C4-2B (cell line): ENCODE measurements around the gene WDR82.
"Not testable (repeated sequence)": the region's sequence is repeated elsewhere in the genome, so short reads cannot be mapped to it uniquely, and the experiment has no call there.

ENCODE experiments used
- H3K27ac ChIP-seq: fragments of 450-650 bp; 2 replicates; pipeline ENCODE4 v1.5.1; 2017
- ZFX ChIP-seq: fragments of 450-650 bp; IDR thresholded peaks from 2 replicates; pipeline ENCODE4 v1.6.1; 2017
- TF ChIP-seq, protein P1 (sequence below): fragments of 450-650 bp; conservative IDR thresholded peaks from 2 replicates; pipeline ENCODE4 v1.5.1; 2017; ENCODE audit warnings: mild to moderate bottlenecking

WDR82 gene

DNA sequence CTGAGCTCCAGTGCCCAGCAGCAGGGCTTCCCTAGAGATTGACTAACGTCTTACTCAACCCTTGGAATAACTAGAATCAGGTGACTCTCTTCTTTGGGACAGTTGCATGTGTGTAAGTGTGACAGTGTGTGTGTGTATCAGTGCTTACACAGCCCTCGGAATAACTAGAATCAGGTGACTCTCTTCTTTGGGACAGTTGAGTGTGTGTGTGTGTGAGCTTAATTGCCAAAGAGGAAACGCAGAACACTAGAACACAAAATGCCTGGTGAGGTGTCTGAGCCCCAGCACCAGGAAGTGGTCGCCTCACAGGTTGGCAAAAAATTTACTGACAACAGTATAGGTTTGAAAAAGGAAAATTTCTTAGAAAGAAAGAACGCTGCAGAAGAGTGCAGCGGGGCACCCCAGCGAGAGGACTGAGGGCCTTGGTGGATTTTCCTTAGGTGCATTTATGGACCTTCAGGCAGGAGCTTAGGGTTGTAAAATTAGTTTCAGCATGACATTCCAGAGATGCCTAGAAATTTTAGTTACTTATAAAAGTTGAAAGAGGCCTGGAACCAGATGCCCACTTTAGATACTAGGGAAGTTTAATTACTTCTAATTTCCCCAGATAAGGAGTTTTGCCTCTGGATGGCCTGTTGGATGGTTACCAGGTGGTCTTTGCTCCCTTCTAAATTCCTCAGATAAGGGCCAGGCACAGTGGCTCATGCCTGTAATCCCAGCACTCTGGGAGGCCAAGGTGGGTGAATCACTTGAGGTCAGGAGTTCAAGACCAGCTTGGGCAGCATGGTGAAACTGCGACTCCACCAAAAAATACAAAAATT is 3.7 kb upstream of the WDR82 start:
- TF ChIP-seq ZFX = no peak
- TF ChIP-seq, protein P1, sequence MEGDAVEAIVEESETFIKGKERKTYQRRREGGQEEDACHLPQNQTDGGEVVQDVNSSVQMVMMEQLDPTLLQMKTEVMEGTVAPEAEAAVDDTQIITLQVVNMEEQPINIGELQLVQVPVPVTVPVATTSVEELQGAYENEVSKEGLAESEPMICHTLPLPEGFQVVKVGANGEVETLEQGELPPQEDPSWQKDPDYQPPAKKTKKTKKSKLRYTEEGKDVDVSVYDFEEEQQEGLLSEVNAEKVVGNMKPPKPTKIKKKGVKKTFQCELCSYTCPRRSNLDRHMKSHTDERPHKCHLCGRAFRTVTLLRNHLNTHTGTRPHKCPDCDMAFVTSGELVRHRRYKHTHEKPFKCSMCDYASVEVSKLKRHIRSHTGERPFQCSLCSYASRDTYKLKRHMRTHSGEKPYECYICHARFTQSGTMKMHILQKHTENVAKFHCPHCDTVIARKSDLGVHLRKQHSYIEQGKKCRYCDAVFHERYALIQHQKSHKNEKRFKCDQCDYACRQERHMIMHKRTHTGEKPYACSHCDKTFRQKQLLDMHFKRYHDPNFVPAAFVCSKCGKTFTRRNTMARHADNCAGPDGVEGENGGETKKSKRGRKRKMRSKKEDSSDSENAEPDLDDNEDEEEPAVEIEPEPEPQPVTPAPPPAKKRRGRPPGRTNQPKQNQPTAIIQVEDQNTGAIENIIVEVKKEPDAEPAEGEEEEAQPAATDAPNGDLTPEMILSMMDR = no peak
- H3K27ac ChIP-seq = no peak overlapping the region

GRCh38 chr3:52280050-52280461 is 1.6 kb upstream of the WDR82 start:
- no peak overlapping the region for H3K27ac ChIP-seq
- no peak for TF ChIP-seq ZFX
- TF ChIP-seq, protein P1 = no peak

GRCh38 chr3:52279596-52279995 is 1.1 kb upstream of the WDR82 start:
- no peak for TF ChIP-seq ZFX
- TF ChIP-seq, protein P1 = no peak
- peak overlapping the region; percentile 83 for H3K27ac ChIP-seq

DNA sequence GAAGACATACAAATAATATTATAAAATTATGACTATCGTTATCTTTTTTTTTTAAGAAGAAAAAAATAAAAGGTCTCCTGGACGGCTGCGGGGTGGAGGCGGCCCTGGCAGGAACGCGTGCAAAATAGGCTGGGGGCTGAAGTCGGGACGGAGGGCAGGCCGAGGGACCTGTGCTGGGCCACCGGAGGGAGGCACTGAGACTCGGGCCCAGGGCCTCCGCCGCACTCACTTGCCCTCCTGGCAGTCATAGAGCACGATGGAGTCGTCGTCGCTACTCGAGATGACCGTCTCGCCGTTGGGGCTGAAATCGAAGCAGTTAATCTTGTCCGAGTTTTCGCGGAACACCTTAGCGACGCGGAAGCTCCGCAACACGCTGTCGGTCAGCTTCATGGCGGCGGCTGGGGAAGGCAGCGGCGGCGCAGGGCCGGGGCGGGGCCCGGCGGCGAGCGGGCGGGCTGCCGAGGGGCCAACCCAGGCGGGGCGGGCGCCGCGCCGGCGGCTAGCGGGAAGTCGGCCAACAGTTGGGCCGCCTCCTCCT is 408 bp downstream of the WDR82 start:
- TF ChIP-seq ZFX = peak; percentile 86
- TF ChIP-seq, protein P1 = no peak; the same call in 1 of the 2 replicates

DNA sequence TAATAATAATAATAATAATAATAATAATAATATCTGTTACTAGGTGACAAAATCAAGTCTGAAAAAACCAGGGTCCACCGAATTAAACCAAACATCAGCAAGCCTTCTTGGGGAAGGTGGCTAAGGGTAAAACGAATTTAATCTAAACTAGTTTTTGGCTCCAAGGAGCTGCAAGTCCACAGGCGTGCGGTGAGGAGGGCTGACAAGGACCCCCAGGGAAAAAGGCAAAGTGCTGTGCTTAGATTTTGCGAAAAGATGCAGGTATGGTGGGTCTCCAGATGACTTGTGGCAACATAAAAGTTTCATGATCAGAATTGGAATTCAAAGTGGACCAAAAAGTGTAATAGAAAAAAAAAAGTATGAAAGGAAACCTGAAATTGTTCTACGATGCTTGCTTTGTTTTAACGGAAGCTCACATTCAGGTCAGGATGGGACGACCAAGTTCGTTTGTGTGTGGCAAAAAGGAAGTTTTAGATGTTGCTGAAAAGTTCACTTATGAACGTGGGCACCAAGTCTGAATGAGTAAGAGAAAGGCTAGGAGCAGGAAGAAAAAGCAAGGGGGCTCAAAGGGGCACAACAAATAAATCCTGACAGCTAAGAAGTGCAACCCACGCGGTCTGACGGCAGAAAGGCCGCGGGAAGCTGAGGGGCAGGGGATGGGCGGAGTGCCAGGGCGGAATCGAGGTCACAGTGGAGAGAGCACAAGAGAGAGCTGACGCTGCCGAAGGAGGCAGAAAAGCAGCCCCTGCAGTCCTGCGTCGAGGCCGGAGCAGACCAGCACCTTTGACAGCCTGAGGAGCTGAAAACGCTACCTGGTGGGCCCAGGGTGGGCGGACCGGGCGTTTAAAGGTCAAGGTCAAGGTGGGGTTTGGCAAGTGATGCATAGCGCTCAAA is 1.1 kb downstream of the WDR82 start:
- peak overlapping the region; percentile 83 for H3K27ac ChIP-seq
- no peak for TF ChIP-seq ZFX
- TF ChIP-seq, protein P1 = no peak

More for the DNA sequence above, 408 bp downstream of the WDR82 start:
- peak overlapping the region; percentile 83 for H3K27ac ChIP-seq

- H3K27ac ChIP-seq = not testable (repeated sequence)
Measured at GRCh38 chr3:52274781-52275180, 3.7 kb downstream of the WDR82 start.

DNA sequence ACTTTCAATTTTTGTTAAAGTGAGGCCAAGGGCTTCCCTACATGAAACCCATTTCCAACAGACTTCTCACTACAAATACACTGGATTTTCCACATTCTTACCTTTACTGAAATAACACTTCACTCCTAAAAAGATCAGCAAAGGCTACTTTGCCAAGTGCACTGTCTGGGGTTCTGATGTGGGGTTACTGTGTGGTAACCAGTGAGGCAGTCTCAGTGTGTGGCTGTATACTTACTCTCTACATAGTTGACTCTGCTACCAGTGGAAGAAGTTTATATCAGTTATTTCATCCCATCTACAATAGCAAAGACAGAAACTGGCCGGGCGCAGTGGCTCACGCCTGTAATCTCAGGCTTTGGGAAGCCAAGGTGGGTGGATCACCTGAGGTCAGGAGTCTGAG is 5.6 kb downstream of the WDR82 start:
- no peak overlapping the region for H3K27ac ChIP-seq
- TF ChIP-seq, protein P1 = no peak
- TF ChIP-seq ZFX = no peak

DNA sequence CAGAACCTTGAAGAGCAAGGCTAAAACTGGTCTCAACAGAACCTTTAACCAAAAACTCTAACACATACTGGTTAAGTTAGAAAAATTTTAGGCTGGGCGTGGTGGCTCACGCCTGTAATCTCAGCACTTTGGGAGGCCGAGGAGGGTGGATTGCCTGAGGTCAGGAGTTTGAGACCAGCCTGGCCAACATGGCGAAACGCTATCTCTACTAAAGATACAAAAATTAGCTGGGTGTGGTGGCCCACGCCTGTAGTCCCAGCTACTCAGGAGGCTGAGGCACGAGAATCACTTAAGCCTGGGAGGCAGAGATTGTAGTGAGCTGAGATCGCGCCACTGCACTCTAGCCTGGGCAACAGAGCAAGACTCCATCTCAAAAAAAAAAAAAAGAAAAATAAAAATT is 6.3 kb downstream of the WDR82 start:
- not testable (repeated sequence) for H3K27ac ChIP-seq
